Measurements from ENCODE around the gene WIPF2. TPM values are rescaled to one million over a fixed set of nuclear protein-coding genes. Genes with fewer than 3 reads are reported as not detected.

The WIPF2 gene
- total RNA-seq, 2 experiments from 2014 or later = 17.3 to 21.3 TPM

GRCh38 chr17:40244255-40244654 lies 25.2 kb downstream of the WIPF2 start:
- DNase-seq = no peak
- Histone ChIP-seq H3K27me3 (ENCODE audit: control insufficient read depth in 1 of 2, insufficient read depth in 2 of 2, low read length in 2 of 2) (no peaks in the 10 kb centered on the region), H3K4me1 (ENCODE audit: insufficient read depth, low read length) (peaks cover 10% of the 10 kb centered on the region), H3K36me3 (ENCODE audit: insufficient read depth, low read length) (peaks cover 4% of the 10 kb centered on the region), H3K9me3 (ENCODE audit: control insufficient read depth in 1 of 2, insufficient read depth in 1 of 2, low read length in 2 of 2) (no peaks in the 10 kb centered on the region), H3K27ac (ENCODE audit: low read depth in 1 of 2, low read length in 2 of 2) (no peak overlapping the region), H3K4me3 (ENCODE audit: low read length) (no peak overlapping the region)
- H3K4me3 Mint-ChIP-seq = no peak overlapping the region
- peaks cover 25% of the 10 kb centered on the region for H3K36me3 Mint-ChIP-seq (ENCODE audit: low read depth)
- no peaks in the 10 kb centered on the region for H3K9me3 Mint-ChIP-seq
- intact Hi-C loops (cut with DNase I, micrococcal nuclease) = no loop called here
- peaks cover 58% of the 10 kb centered on the region for H3K4me1 Mint-ChIP-seq (ENCODE audit: low read depth)
- ATAC-seq (ENCODE audit: poor library complexity) = no peak
- no peaks in the 10 kb centered on the region for H3K27me3 Mint-ChIP-seq
- ChIA-PET CTCF (no interaction called here), POLR2A (no interaction called here)
- H3K27ac Mint-ChIP-seq = peak overlapping the region; percentile 12
- no peak for TF ChIP-seq CTCF (IDR thresholded peaks at IDR 0.05)

- H3K4me3 ChIP-seq (ENCODE audit: low read length) = no peak overlapping the region
- no peaks in the 10 kb centered on the region for H3K9me3 ChIP-seq (ENCODE audit: control insufficient read depth in 1 of 2, insufficient read depth in 1 of 2, low read length in 2 of 2)
- H3K27ac Mint-ChIP-seq = no peak overlapping the region
- TF ChIP-seq CTCF (IDR thresholded peaks at IDR 0.05) = no peak
- H3K4me1 ChIP-seq (ENCODE audit: insufficient read depth, low read length) = peaks cover 3% of the 10 kb centered on the region
- peaks cover 25% of the 10 kb centered on the region for H3K36me3 Mint-ChIP-seq (ENCODE audit: low read depth)
- DNase-seq (no peak), ATAC-seq (ENCODE audit: poor library complexity) (no peak)
- ChIA-PET CTCF (no interaction called here), POLR2A (no interaction called here)
- H3K4me1 Mint-ChIP-seq (ENCODE audit: low read depth) = peaks cover 48% of the 10 kb centered on the region
- intact Hi-C loops (cut with DNase I, micrococcal nuclease) = no loop called here
- no peak overlapping the region for H3K4me3 Mint-ChIP-seq
- no peaks in the 10 kb centered on the region for H3K9me3 Mint-ChIP-seq
- no peak overlapping the region for H3K27ac ChIP-seq (ENCODE audit: low read depth in 1 of 2, low read length in 2 of 2)
- H3K27me3 ChIP-seq (ENCODE audit: control insufficient read depth in 1 of 2, insufficient read depth in 2 of 2, low read length in 2 of 2) = no peaks in the 10 kb centered on the region
- H3K36me3 ChIP-seq (ENCODE audit: insufficient read depth, low read length) = peaks cover 8% of the 10 kb centered on the region
- H3K27me3 Mint-ChIP-seq = no peaks in the 10 kb centered on the region
These were observed 28.9 kb downstream of the WIPF2 start for GRCh38 chr17:40247926-40248495.

DNA sequence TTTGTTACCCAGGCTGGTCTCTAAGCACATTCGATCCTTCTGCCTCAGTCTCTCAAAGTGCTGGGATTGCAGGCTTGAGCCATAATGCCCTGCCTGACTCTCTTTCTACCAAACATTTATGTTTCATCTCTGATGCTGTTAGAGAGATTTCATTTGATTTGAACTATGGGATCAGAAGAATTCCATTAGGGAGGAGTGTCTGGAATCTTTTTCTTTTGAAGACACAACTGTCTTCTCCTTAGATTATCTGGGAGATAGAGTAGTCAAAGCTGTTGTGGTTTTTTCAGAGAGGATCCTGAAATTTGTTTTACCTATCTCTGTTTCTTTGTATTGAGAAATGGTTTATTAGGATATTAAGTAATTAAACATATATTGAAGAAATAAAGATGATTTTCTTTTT lies 29.4 kb downstream of the WIPF2 start:
- no peaks in the 10 kb centered on the region for H3K9me3 Mint-ChIP-seq
- H3K27ac Mint-ChIP-seq = no peak overlapping the region
- intact Hi-C loops (cut with DNase I, micrococcal nuclease) = no loop called here
- H3K36me3 Mint-ChIP-seq (ENCODE audit: low read depth) = peaks cover 28% of the 10 kb centered on the region
- no peak for TF ChIP-seq CTCF (IDR thresholded peaks at IDR 0.05)
- H3K27ac ChIP-seq (ENCODE audit: low read depth in 1 of 2, low read length in 2 of 2) = no peak overlapping the region
- H3K9me3 ChIP-seq (ENCODE audit: control insufficient read depth in 1 of 2, insufficient read depth in 1 of 2, low read length in 2 of 2) = no peaks in the 10 kb centered on the region
- ChIA-PET POLR2A (no interaction called here), CTCF (no interaction called here)
- H3K27me3 Mint-ChIP-seq = no peaks in the 10 kb centered on the region
- H3K4me3 ChIP-seq (ENCODE audit: low read length) = no peak overlapping the region
- peaks cover 8% of the 10 kb centered on the region for H3K36me3 ChIP-seq (ENCODE audit: insufficient read depth, low read length)
- DNase-seq (no peak), ATAC-seq (ENCODE audit: poor library complexity) (no peak)
- no peak overlapping the region for H3K4me3 Mint-ChIP-seq
- peaks cover 3% of the 10 kb centered on the region for H3K4me1 ChIP-seq (ENCODE audit: insufficient read depth, low read length)
- no peaks in the 10 kb centered on the region for H3K27me3 ChIP-seq (ENCODE audit: control insufficient read depth in 1 of 2, insufficient read depth in 2 of 2, low read length in 2 of 2)
- H3K4me1 Mint-ChIP-seq (ENCODE audit: low read depth) = peaks cover 47% of the 10 kb centered on the region
